ENCODE data around the gene SEMA4D.

The SEMA4D gene

GRCh38 chr9:89397471-89397870, 100.4 kb downstream of the SEMA4D start:
- no peak for TF ChIP-seq CTCF (IDR thresholded peaks at IDR 0.05; ENCODE audit: insufficient read depth, low read length, poor library complexity, severe bottlenecking)
- peaks cover 54% of the 10 kb centered on the region for H3K36me3 ChIP-seq (ENCODE audit: control insufficient read depth, insufficient read depth, low read length)

GRCh38 chr9:89395931-89396710, 101.8 kb downstream of the SEMA4D start:
- H3K4me3 ChIP-seq (replicated peaks; ENCODE audit: low read depth, low read length): no peak overlapping the region
- DNase-seq (ENCODE audit: extremely low read depth, insufficient read length): no peak
- peaks cover 55% of the 10 kb centered on the region for H3K36me3 ChIP-seq (ENCODE audit: control insufficient read depth, insufficient read depth, low read length)
- no peaks in the 10 kb centered on the region for H3K27me3 ChIP-seq (replicated peaks; ENCODE audit: control insufficient read depth, insufficient read depth, low read length)
- no peak for TF ChIP-seq CTCF (IDR thresholded peaks at IDR 0.05; ENCODE audit: insufficient read depth, low read length, poor library complexity, severe bottlenecking)

More at GRCh38 chr9:89397471-89397870, 100.4 kb downstream of the SEMA4D start:
- DNase-seq (ENCODE audit: extremely low read depth, insufficient read length): no peak
- Histone ChIP-seq H3K4me3 (replicated peaks; ENCODE audit: low read depth, low read length) (no peak overlapping the region), H3K27me3 (replicated peaks; ENCODE audit: control insufficient read depth, insufficient read depth, low read length) (no peaks in the 10 kb centered on the region)

GRCh38 chr9:89394412-89394811, 103.5 kb downstream of the SEMA4D start:
- Histone ChIP-seq H3K4me3 (replicated peaks; ENCODE audit: low read depth, low read length) (no peak overlapping the region), H3K36me3 (ENCODE audit: control insufficient read depth, insufficient read depth, low read length) (peaks cover 68% of the 10 kb centered on the region), H3K27me3 (replicated peaks; ENCODE audit: control insufficient read depth, insufficient read depth, low read length) (no peaks in the 10 kb centered on the region)
- DNase-seq (ENCODE audit: extremely low read depth, insufficient read length): no peak
- TF ChIP-seq CTCF (IDR thresholded peaks at IDR 0.05; ENCODE audit: insufficient read depth, low read length, poor library complexity, severe bottlenecking): no peak

- DNase-seq (ENCODE audit: extremely low read depth, insufficient read length): no peak
- TF ChIP-seq CTCF (IDR thresholded peaks at IDR 0.05; ENCODE audit: insufficient read depth, low read length, poor library complexity, severe bottlenecking): no peak
- Histone ChIP-seq H3K4me3 (replicated peaks; ENCODE audit: low read depth, low read length) (no peak overlapping the region), H3K36me3 (ENCODE audit: control insufficient read depth, insufficient read depth, low read length) (peaks cover 69% of the 10 kb centered on the region), H3K27me3 (replicated peaks; ENCODE audit: control insufficient read depth, insufficient read depth, low read length) (no peaks in the 10 kb centered on the region)
Observed at GRCh38 chr9:89391585-89391984, 106.3 kb downstream of the SEMA4D start.

- Histone ChIP-seq H3K4me3 (replicated peaks; ENCODE audit: low read depth, low read length) (no peak overlapping the region), H3K36me3 (ENCODE audit: control insufficient read depth, insufficient read depth, low read length) (peaks cover 67% of the 10 kb centered on the region), H3K27me3 (replicated peaks; ENCODE audit: control insufficient read depth, insufficient read depth, low read length) (no peaks in the 10 kb centered on the region)
- no peak for TF ChIP-seq CTCF (IDR thresholded peaks at IDR 0.05; ENCODE audit: insufficient read depth, low read length, poor library complexity, severe bottlenecking)
- DNase-seq (ENCODE audit: extremely low read depth, insufficient read length): no peak
Observed at GRCh38 chr9:89390578-89391116, 107.3 kb downstream of the SEMA4D start.

Data from GM06990 (cell line).